ENCODE measurements around the gene FBXO38. TPM values are rescaled to one million over a fixed set of nuclear protein-coding genes. Genes with fewer than 3 reads are reported as not detected.

FBXO38 gene
- total RNA-seq, 2 experiments from 2014 or later, result 37.6 to 49.5 TPM

DNA sequence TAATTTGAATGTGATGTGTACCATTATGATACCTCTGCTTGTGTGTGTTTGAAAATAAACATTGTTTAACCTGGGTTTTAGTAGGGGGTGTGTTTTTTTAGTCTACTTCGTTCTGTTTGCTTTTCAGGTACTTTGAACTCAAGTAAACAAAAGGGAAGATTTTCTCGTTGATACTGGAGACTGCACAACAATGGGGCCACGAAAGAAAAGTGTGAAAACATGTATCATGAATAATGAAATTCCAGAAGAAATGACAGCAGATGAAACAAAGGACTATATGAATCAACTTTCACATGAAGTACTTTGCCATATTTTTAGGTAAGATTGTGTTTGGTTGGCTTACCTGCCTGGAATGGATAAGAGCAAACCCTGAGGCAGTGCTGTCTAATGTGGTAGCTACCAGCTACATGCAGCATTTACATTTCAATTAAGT, 10.8 kb downstream of the FBXO38 start:
- BruUV-seq (replicated peaks), result no TSS peak
- H3K4me3 ChIP-seq (ENCODE audit: low read depth, low read length, poor library complexity, severe bottlenecking), result no peak overlapping the region
- H3K4me1 ChIP-seq (ENCODE audit: insufficient read depth, low read length, poor library complexity, severe bottlenecking), result no peaks in the 10 kb centered on the region
- no peaks in the 10 kb centered on the region for H3K9me2 ChIP-seq (ENCODE audit: insufficient read depth, low read length)
- H3K36me3 ChIP-seq (ENCODE audit: insufficient read depth, low read length), result peaks cover 64% of the 10 kb centered on the region
- intact Hi-C loops (cut with micrococcal nuclease; ENCODE audit: unreplicated experiment), result no loop called here
- ChIA-PET POLR2A (no interaction called here), CTCF (ENCODE audit: unreplicated experiment) (no interaction called here)
- no peaks in the 10 kb centered on the region for H3K9me3 ChIP-seq (ENCODE audit: low read length)
- TF ChIP-seq, protein P1, sequence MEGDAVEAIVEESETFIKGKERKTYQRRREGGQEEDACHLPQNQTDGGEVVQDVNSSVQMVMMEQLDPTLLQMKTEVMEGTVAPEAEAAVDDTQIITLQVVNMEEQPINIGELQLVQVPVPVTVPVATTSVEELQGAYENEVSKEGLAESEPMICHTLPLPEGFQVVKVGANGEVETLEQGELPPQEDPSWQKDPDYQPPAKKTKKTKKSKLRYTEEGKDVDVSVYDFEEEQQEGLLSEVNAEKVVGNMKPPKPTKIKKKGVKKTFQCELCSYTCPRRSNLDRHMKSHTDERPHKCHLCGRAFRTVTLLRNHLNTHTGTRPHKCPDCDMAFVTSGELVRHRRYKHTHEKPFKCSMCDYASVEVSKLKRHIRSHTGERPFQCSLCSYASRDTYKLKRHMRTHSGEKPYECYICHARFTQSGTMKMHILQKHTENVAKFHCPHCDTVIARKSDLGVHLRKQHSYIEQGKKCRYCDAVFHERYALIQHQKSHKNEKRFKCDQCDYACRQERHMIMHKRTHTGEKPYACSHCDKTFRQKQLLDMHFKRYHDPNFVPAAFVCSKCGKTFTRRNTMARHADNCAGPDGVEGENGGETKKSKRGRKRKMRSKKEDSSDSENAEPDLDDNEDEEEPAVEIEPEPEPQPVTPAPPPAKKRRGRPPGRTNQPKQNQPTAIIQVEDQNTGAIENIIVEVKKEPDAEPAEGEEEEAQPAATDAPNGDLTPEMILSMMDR (conservative IDR thresholded peaks at IDR 0.05; ENCODE audit: low read length), result no peak
- no peak for TF ChIP-seq EZH2phosphoT487 (IDR thresholded peaks at IDR 0.05; ENCODE audit: borderline replicate concordance, low read depth, low read length)
- no peak for DNase-seq (ENCODE audit: low spot score)
- H4K20me1 ChIP-seq (ENCODE audit: insufficient read depth, low read length), result peaks cover 16% of the 10 kb centered on the region
- H3K4me2 ChIP-seq (ENCODE audit: low read length), result no peak overlapping the region
- H3K27ac ChIP-seq (ENCODE audit: low read depth, low read length, poor library complexity, severe bottlenecking), result no peak overlapping the region
- peaks cover 20% of the 10 kb centered on the region for H3K79me2 ChIP-seq (ENCODE audit: insufficient read depth, low read depth, low read length)
- no peak overlapping the region for H2AFZ ChIP-seq (ENCODE audit: low read length)

DNA sequence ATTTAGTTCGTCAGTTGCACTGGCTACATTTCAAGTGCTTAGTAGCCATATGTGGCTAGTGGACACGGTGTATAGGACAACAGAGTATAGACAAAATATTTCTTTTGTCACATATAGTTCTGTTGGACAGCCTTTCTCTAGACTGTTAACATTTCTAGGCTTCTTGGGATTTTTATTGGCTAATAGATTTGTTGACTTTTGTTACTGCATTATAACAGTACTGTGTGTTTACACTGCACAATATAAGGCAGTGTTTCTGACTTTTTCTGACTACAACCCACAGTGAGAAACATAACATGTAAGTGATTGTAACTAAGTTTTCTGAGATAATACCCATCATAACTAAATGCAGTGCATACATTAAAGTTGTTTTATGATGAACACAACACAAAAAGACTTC, 11.3 kb downstream of the FBXO38 start:
- H3K4me2 ChIP-seq (ENCODE audit: low read length), result no peak overlapping the region
- no peak overlapping the region for H3K4me3 ChIP-seq (ENCODE audit: low read depth, low read length, poor library complexity, severe bottlenecking)
- H3K79me2 ChIP-seq (ENCODE audit: insufficient read depth, low read depth, low read length), result peaks cover 20% of the 10 kb centered on the region
- H3K4me1 ChIP-seq (ENCODE audit: insufficient read depth, low read length, poor library complexity, severe bottlenecking), result no peaks in the 10 kb centered on the region
- no peaks in the 10 kb centered on the region for H3K9me3 ChIP-seq (ENCODE audit: low read length)
- TF ChIP-seq EZH2phosphoT487 (IDR thresholded peaks at IDR 0.05; ENCODE audit: borderline replicate concordance, low read depth, low read length), result no peak
- TF ChIP-seq, protein P1 (conservative IDR thresholded peaks at IDR 0.05; ENCODE audit: low read length), result no peak
- no peak overlapping the region for H3K27ac ChIP-seq (ENCODE audit: low read depth, low read length, poor library complexity, severe bottlenecking)
- BruUV-seq (replicated peaks), result no TSS peak
- peaks cover 68% of the 10 kb centered on the region for H3K36me3 ChIP-seq (ENCODE audit: insufficient read depth, low read length)
- no peaks in the 10 kb centered on the region for H3K9me2 ChIP-seq (ENCODE audit: insufficient read depth, low read length)
- no peak overlapping the region for H2AFZ ChIP-seq (ENCODE audit: low read length)
- ChIA-PET CTCF (ENCODE audit: unreplicated experiment) (no interaction called here), POLR2A (interaction anchor here (0.8 kb wide), 1 partner anchor 20 kb away, joined by 3 read pairs; no protein-coding TSS in a partner anchor)
- peaks cover 16% of the 10 kb centered on the region for H4K20me1 ChIP-seq (ENCODE audit: insufficient read depth, low read length)
- intact Hi-C loops (cut with micrococcal nuclease; ENCODE audit: unreplicated experiment), result no loop called here
- DNase-seq (ENCODE audit: low spot score), result no peak

DNA sequence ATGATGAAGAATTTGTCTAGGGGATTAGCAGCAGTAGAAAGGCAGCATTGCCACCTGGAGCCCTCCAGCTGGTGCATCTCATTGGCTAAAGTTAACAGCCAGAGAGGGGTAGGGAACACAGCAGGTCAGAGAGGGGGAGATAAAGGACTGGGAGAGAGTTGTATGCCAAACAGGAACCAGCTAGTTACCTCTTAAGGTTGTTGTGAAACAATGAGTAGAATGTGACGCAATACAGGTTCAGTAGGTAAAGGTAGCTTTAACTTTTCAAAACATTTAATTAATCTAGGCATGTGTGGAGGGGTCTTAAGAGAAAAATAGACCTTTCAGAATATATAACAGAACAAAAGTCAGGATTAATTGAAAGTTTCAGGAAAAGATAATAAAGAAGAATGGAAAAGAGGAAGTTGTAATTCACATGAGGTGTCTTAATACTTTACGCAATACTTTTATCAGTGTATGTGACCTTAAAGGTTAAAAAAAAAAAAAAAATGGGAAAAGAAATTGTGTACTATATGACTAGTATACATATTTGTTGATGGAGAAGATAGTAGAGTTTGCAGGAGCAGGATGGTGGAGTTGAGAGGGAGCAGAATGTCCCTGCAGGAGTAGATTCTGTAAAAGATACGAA, 14.3 kb downstream of the FBXO38 start:
- Histone ChIP-seq H3K9me3 (ENCODE audit: low read length) (no peaks in the 10 kb centered on the region), H3K4me1 (ENCODE audit: insufficient read depth, low read length, poor library complexity, severe bottlenecking) (peaks cover 10% of the 10 kb centered on the region), H3K9me2 (ENCODE audit: insufficient read depth, low read length) (no peaks in the 10 kb centered on the region), H4K20me1 (ENCODE audit: insufficient read depth, low read length) (peaks cover 16% of the 10 kb centered on the region), H3K4me2 (ENCODE audit: low read length) (no peak overlapping the region), H3K4me3 (ENCODE audit: low read depth, low read length, poor library complexity, severe bottlenecking) (no peak overlapping the region), H3K27ac (ENCODE audit: low read depth, low read length, poor library complexity, severe bottlenecking) (no peak overlapping the region), H3K79me2 (ENCODE audit: insufficient read depth, low read depth, low read length) (no peaks in the 10 kb centered on the region; the same call in none of the 2 replicates), H3K36me3 (ENCODE audit: insufficient read depth, low read length) (peaks cover 93% of the 10 kb centered on the region), H2AFZ (ENCODE audit: low read length) (no peak overlapping the region)
- no peak for DNase-seq (ENCODE audit: low spot score)
- no peak for TF ChIP-seq EZH2phosphoT487 (IDR thresholded peaks at IDR 0.05; ENCODE audit: borderline replicate concordance, low read depth, low read length)
- TF ChIP-seq, protein P1 (conservative IDR thresholded peaks at IDR 0.05; ENCODE audit: low read length), result no peak
- no TSS peak for BruUV-seq (replicated peaks)
- intact Hi-C loops (cut with micrococcal nuclease; ENCODE audit: unreplicated experiment), result no loop called here
- POLR2A ChIA-PET, result interaction anchor here (0.7 to 1.5 kb wide), 5 partner anchors 10 to 811 kb away, joined by 3 to 4 read pairs (median 3); partner anchors contain the start of gene FBXO38
- CTCF ChIA-PET (ENCODE audit: unreplicated experiment), result no interaction called here
